GM12878 (cell line): ENCODE measurements around the gene TNNT2. TPM values are rescaled to one million over a fixed set of nuclear protein-coding genes. Genes with fewer than 3 reads are reported as not detected.
A peak's percentile ranks its signal among the peaks of the same experiment; 100 is the strongest.

Experiments used
- EZH2 ChIP-seq: IDR thresholded peaks from 2 replicates; pipeline ENCODE4 v1.6.1; 2012; ENCODE audit warnings: low read depth, mild to moderate bottlenecking, control low read depth, inconsistent platforms, low read length, borderline replicate concordance; ENCODE audit not compliant: control insufficient read depth
- FOXM1 ChIP-seq: IDR thresholded peaks from 2 replicates; pipeline ENCODE4 v1.6.1; 2012; ENCODE audit warnings: low read depth, mild to moderate bottlenecking, inconsistent platforms, low read length, moderate library complexity
- HDGF ChIP-seq: fragments of 450-650 bp; IDR thresholded peaks from 2 replicates; pipeline ENCODE4 v1.6.1; 2016; ENCODE audit warnings: antibody characterized with exemption
- IKZF1 ChIP-seq: fragments of 450-650 bp; conservative IDR thresholded peaks from 2 replicates; pipeline ENCODE4 v1.6.1; 2017; ENCODE audit warnings: antibody characterized with exemption, mild to moderate bottlenecking
- IKZF2 ChIP-seq, 2 experiments: fragments of 450-650 bp; IDR thresholded peaks; 2 replicates each; pipeline ENCODE4 v1.6.1; 2017; ENCODE audit warnings: mild to moderate bottlenecking in 2 of 2, moderate library complexity in 2 of 2
- MYC ChIP-seq: IDR thresholded peaks from 2 replicates; pipeline ENCODE4 v1.6.1; 2011; ENCODE audit warnings: mild to moderate bottlenecking, low read length, moderate library complexity, inconsistent platforms; ENCODE audit not compliant: insufficient read depth, insufficient replicate concordance, insufficient read length, severe bottlenecking
- YY1 ChIP-seq: IDR thresholded peaks from 2 replicates; pipeline ENCODE4 v1.6.1; 2011; ENCODE audit warnings: low read depth, mild to moderate bottlenecking, low read length
- ZNF274 ChIP-seq: IDR thresholded peaks from one replicate; pipeline ENCODE4 v1.8.0; 2011; ENCODE audit not compliant: insufficient read length, insufficient read depth
- polyA plus RNA-seq, 11 experiments: library from polyadenylated mRNA; depleted of rRNA in 4 of 11; unstranded in 6 of 11; stranded (reverse) in 5 of 11; fragments of >200 nt; fragmentation: Nextera tagmentation in 4 of 11; fragmentation: Illumina TruSeq in 1 of 11; extraction: Ambion mirVana in 4 of 11; extraction: Trizol in 1 of 11; gene quantifications; 1 replicate in 1 of 11; 2 replicates in 10 of 11; pipeline versions ENCODE4 v1.2.1 to v1.2.3, GENCODE V29; 2011 to 2016; ENCODE audit warnings: inconsistent platforms in 2 of 11, missing spikeins in 2 of 11, low read depth in 1 of 11
- total RNA-seq, 4 experiments: library from RNA; depleted of rRNA in 3 of 4; stranded (reverse); fragments of >200 nt in 3 of 4; fragmentation: Illumina TruSeq in 1 of 4; extraction: Trizol in 1 of 4; gene quantifications; 2 replicates each; pipeline versions ENCODE4 v1.2.1 to v1.2.3, GENCODE V29; 2013 to 2021
- TF ChIP-seq, protein P1 (sequence below): IDR thresholded peaks from 2 replicates; pipeline ENCODE4 v1.6.1; 2012; ENCODE audit warnings: mild to moderate bottlenecking, low read depth, low read length
- TF ChIP-seq, protein P2 (sequence below): IDR thresholded peaks from 2 replicates; pipeline ENCODE4 v1.6.1; 2011; ENCODE audit warnings: low read depth, low read length, improper control_type of control experiment, borderline replicate concordance
- TF ChIP-seq, protein P3 (sequence below): IDR thresholded peaks from 2 replicates; pipeline ENCODE4 v1.6.1; 2012; ENCODE audit warnings: improper control_type of control experiment, low read depth, low read length; ENCODE audit not compliant: insufficient replicate concordance

Gene TNNT2
- total and polyA plus RNA-seq, 10 of the 15 experiments (the other 5 are each of a cell fraction or from before 2014, with no cell fraction given): 2.2 TPM; not detected in 9

DNA sequence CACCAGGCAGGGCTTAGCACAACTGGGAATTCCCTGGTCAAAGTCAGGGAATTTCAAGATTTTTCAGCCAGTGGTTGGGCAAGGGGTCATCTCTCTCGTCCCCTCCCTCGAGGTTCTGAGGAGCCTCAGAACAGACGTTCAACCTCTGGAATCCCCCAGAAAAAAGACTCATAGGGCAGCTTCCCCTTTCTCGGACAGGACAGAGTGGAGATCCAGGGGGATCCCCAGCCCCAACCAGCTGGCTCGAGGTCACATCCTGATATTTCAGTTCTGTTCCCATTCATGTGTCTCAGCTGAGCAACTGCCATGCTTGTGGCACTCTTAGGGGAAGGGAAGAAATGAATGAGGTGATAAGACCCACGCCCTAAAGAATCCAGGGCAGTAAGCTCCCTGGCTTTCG is 26.6 kb upstream of the TNNT2 start (continued):
- TF ChIP-seq, protein P1, sequence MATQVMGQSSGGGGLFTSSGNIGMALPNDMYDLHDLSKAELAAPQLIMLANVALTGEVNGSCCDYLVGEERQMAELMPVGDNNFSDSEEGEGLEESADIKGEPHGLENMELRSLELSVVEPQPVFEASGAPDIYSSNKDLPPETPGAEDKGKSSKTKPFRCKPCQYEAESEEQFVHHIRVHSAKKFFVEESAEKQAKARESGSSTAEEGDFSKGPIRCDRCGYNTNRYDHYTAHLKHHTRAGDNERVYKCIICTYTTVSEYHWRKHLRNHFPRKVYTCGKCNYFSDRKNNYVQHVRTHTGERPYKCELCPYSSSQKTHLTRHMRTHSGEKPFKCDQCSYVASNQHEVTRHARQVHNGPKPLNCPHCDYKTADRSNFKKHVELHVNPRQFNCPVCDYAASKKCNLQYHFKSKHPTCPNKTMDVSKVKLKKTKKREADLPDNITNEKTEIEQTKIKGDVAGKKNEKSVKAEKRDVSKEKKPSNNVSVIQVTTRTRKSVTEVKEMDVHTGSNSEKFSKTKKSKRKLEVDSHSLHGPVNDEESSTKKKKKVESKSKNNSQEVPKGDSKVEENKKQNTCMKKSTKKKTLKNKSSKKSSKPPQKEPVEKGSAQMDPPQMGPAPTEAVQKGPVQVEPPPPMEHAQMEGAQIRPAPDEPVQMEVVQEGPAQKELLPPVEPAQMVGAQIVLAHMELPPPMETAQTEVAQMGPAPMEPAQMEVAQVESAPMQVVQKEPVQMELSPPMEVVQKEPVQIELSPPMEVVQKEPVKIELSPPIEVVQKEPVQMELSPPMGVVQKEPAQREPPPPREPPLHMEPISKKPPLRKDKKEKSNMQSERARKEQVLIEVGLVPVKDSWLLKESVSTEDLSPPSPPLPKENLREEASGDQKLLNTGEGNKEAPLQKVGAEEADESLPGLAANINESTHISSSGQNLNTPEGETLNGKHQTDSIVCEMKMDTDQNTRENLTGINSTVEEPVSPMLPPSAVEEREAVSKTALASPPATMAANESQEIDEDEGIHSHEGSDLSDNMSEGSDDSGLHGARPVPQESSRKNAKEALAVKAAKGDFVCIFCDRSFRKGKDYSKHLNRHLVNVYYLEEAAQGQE: no peak
- TF ChIP-seq ZNF274: no peak
- no peak for TF ChIP-seq HDGF
- TF ChIP-seq, protein P2, sequence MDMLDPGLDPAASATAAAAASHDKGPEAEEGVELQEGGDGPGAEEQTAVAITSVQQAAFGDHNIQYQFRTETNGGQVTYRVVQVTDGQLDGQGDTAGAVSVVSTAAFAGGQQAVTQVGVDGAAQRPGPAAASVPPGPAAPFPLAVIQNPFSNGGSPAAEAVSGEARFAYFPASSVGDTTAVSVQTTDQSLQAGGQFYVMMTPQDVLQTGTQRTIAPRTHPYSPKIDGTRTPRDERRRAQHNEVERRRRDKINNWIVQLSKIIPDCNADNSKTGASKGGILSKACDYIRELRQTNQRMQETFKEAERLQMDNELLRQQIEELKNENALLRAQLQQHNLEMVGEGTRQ: no peak
- no peak for TF ChIP-seq YY1
- TF ChIP-seq, protein P3, sequence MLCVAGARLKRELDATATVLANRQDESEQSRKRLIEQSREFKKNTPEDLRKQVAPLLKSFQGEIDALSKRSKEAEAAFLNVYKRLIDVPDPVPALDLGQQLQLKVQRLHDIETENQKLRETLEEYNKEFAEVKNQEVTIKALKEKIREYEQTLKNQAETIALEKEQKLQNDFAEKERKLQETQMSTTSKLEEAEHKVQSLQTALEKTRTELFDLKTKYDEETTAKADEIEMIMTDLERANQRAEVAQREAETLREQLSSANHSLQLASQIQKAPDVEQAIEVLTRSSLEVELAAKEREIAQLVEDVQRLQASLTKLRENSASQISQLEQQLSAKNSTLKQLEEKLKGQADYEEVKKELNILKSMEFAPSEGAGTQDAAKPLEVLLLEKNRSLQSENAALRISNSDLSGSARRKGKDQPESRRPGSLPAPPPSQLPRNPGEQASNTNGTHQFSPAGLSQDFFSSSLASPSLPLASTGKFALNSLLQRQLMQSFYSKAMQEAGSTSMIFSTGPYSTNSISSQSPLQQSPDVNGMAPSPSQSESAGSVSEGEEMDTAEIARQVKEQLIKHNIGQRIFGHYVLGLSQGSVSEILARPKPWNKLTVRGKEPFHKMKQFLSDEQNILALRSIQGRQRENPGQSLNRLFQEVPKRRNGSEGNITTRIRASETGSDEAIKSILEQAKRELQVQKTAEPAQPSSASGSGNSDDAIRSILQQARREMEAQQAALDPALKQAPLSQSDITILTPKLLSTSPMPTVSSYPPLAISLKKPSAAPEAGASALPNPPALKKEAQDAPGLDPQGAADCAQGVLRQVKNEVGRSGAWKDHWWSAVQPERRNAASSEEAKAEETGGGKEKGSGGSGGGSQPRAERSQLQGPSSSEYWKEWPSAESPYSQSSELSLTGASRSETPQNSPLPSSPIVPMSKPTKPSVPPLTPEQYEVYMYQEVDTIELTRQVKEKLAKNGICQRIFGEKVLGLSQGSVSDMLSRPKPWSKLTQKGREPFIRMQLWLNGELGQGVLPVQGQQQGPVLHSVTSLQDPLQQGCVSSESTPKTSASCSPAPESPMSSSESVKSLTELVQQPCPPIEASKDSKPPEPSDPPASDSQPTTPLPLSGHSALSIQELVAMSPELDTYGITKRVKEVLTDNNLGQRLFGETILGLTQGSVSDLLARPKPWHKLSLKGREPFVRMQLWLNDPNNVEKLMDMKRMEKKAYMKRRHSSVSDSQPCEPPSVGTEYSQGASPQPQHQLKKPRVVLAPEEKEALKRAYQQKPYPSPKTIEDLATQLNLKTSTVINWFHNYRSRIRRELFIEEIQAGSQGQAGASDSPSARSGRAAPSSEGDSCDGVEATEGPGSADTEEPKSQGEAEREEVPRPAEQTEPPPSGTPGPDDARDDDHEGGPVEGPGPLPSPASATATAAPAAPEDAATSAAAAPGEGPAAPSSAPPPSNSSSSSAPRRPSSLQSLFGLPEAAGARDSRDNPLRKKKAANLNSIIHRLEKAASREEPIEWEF: no peak
- peak; percentile 81 to 85 for TF ChIP-seq IKZF2 (IDR thresholded peaks at IDR 0.05)
- no peak for TF ChIP-seq MYC
- peak; percentile 91 for TF ChIP-seq IKZF1
- TF ChIP-seq FOXM1: peak; percentile 25; the same call in 1 of the 2 replicates
- TF ChIP-seq EZH2: no peak
